ENCODE results near the gene PTPRJ. TPM values are rescaled to one million over a fixed set of nuclear protein-coding genes. Genes with fewer than 3 reads are reported as not detected.
"Not testable (repeated sequence)": the region's sequence is repeated elsewhere in the genome, so short reads cannot be mapped to it uniquely, and the experiment has no call there.

Gene PTPRJ
- total RNA-seq, 1 donor from 2014 or later, result 98.5 TPM

DNA sequence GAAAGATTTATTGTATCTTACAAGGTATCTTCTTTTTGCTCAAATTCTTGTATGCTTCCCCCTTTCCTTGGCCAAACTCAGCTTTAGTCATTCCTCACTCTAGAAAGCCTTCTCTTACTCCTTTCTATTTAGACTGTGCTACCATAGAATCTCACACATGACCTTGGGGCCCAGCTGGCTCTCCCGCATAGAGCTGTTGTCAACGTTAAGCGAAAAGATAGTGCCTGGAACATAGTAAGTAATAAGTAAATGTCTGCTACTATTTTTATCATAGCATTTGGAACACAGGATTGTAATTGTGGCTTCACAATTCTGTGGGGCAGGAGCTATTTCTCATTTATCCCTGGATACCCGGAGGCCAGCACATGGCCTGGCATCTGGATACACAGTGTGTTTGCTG lies 197.3 kb downstream of the PTPRJ start:
- intact Hi-C loops (cut with micrococcal nuclease), result loop anchor here (10.0 kb wide), 1 partner anchor 1817 kb away; no protein-coding TSS in a partner anchor

DNA sequence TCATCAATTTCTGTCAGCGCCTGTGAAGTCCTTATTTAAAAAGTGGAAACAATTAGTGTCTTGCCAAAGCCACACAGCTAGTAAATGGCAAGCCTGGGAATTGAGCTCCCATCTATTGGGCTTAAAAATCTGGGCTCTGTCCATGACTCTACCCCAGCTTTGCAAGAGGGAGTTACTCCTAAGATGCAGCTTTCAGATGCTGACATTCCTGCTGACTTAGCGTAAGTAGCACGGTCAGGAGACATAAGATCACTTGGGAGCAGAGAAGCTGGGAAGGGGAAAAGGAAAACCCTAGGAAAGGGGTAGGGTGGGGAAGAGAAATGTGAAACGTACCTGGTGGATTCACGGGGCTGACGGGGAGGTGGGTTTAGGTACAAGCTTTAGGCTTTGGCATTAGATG lies 200.3 kb downstream of the PTPRJ start:
- intact Hi-C loops (cut with micrococcal nuclease), result no loop called here

DNA sequence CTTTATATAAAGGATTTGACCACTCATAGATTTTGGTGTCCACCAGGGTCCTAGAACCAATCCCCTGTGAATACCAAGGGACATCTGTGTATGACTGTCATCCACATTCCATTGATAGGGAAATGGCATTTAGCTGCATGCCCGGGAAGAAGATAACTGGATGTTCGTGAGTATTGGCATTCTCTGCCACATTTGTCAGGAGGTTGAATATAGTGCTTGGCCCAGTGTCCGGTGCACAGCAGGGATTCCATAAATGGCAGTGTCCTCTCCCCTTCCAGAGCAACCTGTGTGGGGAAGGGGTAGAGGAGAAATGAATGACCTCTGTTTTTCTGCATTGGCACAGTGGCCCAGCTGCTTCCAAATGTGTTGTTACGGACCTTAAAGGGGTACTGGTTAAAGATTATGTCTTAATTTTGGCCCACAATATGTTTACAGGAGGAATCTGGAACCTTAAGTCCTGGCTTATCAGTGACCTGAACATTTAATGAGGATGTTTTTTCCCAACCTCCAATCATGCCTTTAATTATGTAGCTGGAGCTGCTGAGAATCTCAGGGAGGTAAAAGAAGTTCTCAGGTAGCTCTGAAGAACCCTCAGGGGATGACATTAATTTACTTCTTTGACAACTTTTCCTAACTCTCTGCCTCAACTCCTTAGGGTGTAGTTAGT lies 202.6 kb downstream of the PTPRJ start:
- intact Hi-C loops (cut with micrococcal nuclease), result no loop called here

DNA sequence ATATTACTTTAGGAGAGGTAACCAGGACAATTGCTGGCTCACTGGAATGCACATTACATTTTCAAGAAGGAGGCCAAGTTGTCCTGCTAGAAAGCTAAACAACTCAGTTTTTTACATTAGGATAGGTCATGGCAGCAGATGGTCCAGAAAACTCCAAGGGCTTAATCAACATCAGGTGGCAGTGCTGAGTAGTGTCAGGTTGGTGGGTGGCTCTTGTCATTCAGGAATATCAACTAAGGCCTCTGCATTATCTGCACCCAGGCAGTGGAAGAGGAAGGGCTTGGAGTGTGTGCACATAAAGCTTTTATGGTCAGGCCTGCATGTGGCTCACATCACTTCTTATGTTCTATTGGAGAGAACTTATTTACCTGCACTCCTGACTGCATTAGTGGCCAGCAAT lies 204.1 kb downstream of the PTPRJ start:
- intact Hi-C loops (cut with micrococcal nuclease), result no loop called here

DNA sequence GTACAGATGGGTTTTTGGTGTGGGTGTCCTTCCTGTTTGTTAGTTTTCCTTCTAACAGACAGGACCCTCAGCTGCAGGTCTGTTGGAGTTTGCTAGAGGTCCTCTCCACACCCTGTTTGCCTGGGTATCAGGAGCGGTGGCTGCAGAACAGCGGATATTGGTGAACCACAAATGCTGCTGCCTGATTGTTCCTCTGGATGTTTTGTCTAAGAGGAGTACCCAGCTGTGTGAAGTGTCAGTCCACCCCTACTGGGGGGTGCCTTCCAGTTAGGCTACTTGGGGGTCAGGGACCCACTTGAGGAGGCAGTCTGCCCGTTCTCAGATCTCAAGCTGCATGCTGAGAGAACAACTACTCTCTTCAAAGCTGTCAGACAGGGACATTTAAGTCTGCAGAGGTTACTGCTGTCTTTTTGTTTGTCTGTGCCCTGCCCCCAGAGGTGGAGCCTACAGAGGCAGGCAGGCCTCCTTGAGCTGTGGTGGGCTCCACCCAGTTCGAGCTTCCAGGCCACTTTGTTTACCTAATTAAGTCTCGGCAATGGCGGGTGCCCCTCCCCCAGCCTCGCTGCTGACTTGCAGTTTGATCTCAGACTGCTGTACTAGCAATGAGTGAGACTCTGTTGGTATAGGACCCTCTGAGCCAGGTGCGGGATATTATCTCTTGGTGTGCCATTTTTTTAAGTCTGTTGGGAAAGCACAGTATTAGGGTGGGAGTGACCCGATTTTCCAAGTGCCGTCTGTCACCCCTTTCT lies 210.7 kb downstream of the PTPRJ start:
- intact Hi-C loops (cut with micrococcal nuclease), result not testable (repeated sequence)

DNA sequence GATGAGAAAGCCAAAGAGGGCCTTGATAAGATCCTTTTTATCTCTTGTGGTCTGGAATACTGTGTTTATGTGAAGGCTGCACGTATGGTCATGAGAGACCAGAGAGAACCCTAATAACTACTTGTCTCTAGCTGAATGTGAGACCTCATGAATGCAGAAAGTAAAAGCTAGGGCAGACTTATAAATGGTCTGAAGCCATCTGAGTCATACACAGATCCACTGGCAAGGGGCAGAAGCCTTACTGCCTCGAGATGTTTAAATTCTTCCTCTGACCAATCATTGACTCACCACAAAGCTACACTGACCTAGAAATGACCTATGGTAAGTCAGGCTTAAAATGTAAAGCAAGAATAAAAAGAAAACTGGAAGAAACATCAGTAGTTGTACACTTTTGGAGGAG lies 213.5 kb downstream of the PTPRJ start:
- intact Hi-C loops (cut with micrococcal nuclease), result no loop called here

DNA sequence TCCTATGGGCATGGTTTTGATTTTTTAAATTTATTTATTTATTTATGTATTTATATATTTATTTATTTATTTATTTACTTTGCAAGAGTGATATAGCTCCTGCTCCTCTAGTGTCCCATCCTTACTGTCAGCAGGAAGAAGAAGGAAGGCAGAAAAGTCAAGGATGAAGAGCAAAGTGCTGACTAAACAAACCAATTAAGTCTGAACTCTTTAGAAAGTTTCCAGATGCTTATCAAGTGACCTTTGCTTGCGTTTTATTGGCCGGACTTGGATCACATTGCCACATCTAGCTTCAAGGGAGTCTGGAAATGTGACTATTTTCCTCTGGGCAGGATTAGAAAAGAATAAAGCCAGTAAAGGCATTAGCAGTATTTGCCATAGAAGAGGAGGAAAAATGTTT lies 227.5 kb downstream of the PTPRJ start:
- intact Hi-C loops (cut with micrococcal nuclease), result no loop called here

DNA sequence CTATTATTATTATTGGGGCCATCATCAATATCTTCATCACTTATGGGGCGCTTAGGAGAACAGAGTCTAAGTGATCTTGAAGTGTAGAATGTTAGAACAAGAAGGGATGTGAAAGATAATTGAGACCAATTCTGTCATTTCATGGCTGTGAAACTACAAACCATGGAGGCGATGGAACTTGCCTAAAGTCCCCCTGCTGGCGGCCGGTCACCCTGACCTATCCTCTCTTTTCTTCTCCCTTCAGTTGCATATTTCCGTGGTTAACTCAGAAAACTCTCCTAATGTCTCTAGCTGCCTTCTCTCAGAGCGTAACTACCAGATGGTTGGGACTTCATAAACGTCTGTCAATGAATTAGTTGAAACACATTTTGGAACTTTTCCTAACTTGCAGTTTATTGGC lies 229.7 kb downstream of the PTPRJ start:
- intact Hi-C loops (cut with micrococcal nuclease), result no loop called here

DNA sequence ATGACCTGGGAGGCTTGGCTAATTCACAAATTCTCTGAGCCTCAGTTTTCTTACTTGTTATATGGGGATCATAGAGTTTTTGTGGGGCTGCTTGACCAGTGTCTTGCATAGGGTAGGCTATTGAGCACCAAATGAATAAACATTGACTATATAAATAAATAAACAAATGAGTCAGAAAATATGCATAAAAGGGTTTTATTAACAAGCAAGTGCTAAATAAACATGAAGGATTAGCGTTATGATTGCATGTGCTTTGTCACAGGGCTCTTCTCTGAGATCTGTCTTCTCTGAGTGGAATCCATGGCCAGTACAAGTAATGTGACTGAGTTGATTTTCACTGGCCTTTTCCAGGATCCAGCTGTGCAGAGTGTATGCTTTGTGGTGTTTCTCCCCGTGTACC lies 236.2 kb downstream of the PTPRJ start, which contains the start of gene OR4B1:
OR4B1 (plus strand) TSS at position 301 of the 400 bp plus-strand sequence; CDS start at position 301, 0 bp downstream.
- intact Hi-C loops (cut with micrococcal nuclease), result no loop called here

Other genes starting within 250 kb of the PTPRJ start
- gene FNBP4, start 213.2 kb upstream of the PTPRJ start, total RNA-seq, result 137 and 147 TPM in 2 replicates
- 61.9 and 65.0 TPM in 2 replicates for gene NUP160, start 132.2 kb upstream of the PTPRJ start, total RNA-seq
- not detected in 2 replicates for gene OR4B1, start 236.3 kb downstream of the PTPRJ start, total RNA-seq